Fibroblast of villous mesenchyme (primary cell): ENCODE data around the gene IL1R1. TPM values are rescaled to one million over a fixed set of nuclear protein-coding genes. Genes with fewer than 3 reads are reported as not detected.

Source experiments
- DNase-seq: peaks from one replicate; pipeline ENCODE4 v3.0.0-alpha.2; 2010; ENCODE audit warnings: low read depth
- H3K4me3 ChIP-seq: 2 replicates; pipeline ENCODE4 v1.5.1; 2011; ENCODE audit warnings: low read depth, mild to moderate bottlenecking, low read length
- total RNA-seq: library from RNA; depleted of rRNA; stranded (reverse); fragments of >200 nt; gene quantifications from 2 replicates; pipeline ENCODE4 v1.2.3, GENCODE V29; 2012
- TF ChIP-seq, protein P1 (sequence below): IDR thresholded peaks from 2 replicates; pipeline ENCODE4 v1.5.1; 2012; ENCODE audit warnings: low read depth, mild to moderate bottlenecking, low read length; ENCODE audit not compliant: insufficient read depth

IL1R1 gene
- total RNA-seq, 1 donor: 62.6 TPM

- H3K4me3 ChIP-seq: no peak overlapping the region
- TF ChIP-seq, protein P1, sequence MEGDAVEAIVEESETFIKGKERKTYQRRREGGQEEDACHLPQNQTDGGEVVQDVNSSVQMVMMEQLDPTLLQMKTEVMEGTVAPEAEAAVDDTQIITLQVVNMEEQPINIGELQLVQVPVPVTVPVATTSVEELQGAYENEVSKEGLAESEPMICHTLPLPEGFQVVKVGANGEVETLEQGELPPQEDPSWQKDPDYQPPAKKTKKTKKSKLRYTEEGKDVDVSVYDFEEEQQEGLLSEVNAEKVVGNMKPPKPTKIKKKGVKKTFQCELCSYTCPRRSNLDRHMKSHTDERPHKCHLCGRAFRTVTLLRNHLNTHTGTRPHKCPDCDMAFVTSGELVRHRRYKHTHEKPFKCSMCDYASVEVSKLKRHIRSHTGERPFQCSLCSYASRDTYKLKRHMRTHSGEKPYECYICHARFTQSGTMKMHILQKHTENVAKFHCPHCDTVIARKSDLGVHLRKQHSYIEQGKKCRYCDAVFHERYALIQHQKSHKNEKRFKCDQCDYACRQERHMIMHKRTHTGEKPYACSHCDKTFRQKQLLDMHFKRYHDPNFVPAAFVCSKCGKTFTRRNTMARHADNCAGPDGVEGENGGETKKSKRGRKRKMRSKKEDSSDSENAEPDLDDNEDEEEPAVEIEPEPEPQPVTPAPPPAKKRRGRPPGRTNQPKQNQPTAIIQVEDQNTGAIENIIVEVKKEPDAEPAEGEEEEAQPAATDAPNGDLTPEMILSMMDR: no peak
- no peak for DNase-seq
Measured at GRCh38 chr2:102181376-102181775, 38.8 kb downstream of the IL1R1 start.

DNA sequence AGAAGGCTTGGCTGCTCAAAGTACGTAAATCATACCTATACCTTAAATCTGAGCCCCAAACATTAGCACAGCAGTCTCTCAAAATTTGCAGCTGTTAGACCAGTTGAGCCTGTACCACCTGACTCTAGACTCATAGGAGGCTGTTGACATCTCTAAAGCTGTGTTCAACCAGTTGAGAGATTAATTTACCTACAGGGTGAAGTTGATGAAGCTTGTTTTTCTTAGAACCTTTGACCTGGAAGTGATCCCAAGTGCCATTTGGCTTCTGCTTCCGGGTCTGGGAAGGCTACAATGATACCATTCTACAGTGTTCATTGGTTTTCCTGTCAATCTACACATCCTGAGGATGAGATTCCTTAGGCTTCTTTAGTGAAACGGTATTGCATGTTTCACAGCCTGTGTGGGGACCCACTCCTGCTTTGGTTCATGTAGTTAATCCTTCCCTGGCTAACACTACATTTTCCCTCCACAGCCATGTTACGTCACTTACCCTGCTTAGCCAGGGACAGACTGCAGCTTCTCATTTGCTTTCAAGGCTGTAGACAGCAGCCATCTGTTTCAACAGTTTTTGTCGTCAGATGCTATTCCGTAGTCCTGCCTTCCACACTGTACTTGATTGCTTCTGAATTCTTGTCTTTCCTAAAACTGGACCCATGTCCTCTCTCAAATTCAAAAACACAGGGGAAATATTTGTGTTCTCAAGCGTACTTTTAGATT is 39.5 kb downstream of the IL1R1 start:
- peak; percentile 67 for DNase-seq
- TF ChIP-seq, protein P1: no peak
- H3K4me3 ChIP-seq: no peak overlapping the region

DNA sequence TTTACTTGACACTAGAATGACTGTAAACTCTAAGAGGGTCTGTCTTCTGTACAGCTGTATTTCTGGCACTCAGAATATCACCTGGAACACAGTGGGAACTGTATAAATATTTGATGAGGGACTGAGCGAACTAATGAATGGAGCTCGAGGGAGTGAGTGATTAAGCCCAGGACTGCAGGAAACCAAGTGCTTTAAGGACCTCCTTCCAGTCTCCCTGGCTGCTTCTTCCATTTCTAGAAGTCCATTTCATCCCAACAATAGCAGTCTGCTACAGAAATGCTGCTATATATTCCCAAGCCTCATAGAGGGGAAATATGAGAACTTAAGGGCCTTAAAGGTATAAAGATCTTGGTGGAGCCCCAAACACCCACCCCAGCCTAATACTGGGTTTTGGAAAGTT is 41.5 kb downstream of the IL1R1 start:
- TF ChIP-seq, protein P1: no peak
- DNase-seq: no peak
- no peak overlapping the region for H3K4me3 ChIP-seq

GRCh38 chr2:102184568-102184967 is 42.0 kb downstream of the IL1R1 start:
- no peak for DNase-seq
- H3K4me3 ChIP-seq: no peak overlapping the region
- TF ChIP-seq, protein P1: no peak

GRCh38 chr2:102185347-102185746 is 42.8 kb downstream of the IL1R1 start:
- TF ChIP-seq, protein P1: peak; percentile 67
- H3K4me3 ChIP-seq: no peak overlapping the region
- DNase-seq: peak; percentile 34

- TF ChIP-seq, protein P1: peak; percentile 1
- peak within 1 kb of the TSS; percentile 64 for H3K4me3 ChIP-seq
- DNase-seq: no peak
Measured at GRCh38 chr2:102186791-102187495, 44.4 kb downstream of the IL1R1 start, which contains the start of gene IL1RL2. TSS of gene IL1RL2 (plus strand) at chr2:102187023. CDS start at chr2:102187868, 845 bp downstream.
